ENCODE measurements around the gene CTNNBL1. TPM values are rescaled to one million over a fixed set of nuclear protein-coding genes. Genes with fewer than 3 reads are reported as not detected.

CTNNBL1 gene
- total and polyA plus RNA-seq, 2 of the 4 experiments (the other 2 are of a cell fraction) = 29.9 to 34.1 TPM

GRCh38 chr20:37905671-37906613 lies 212.1 kb downstream of the CTNNBL1 start (continued):
- no peak for TF ChIP-seq CTCF (conservative IDR thresholded peaks at IDR 0.05; ENCODE audit: low read depth, low read length)

DNA sequence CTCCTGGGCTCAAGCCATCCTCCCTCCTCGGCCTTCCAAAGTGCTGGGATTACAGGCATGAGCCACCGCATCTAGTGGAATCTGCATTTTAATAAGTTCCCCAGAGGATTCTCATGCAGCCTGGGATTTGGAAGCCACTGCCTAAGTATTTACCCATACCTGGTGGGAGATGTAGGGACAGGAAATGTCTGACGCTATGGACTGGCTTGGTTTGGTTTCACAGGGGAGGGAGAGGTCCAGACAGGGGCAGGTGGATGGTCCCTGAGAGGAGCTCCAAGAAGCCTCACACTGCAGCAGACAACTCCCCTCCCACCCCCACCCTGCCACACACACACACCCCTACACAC lies 213.5 kb downstream of the CTNNBL1 start:
- no peak overlapping the region for H4K91ac ChIP-seq (ENCODE audit: insufficient read depth, low read depth, low read length)
- H3K14ac ChIP-seq (replicated peaks; ENCODE audit: low read depth, low read length) = no peak overlapping the region
- H2BK20ac ChIP-seq (ENCODE audit: low read depth, low read length) = no peak overlapping the region
- H3K4me2 ChIP-seq (ENCODE audit: low read depth, low read length) = no peak overlapping the region; the same call in 1 of the 2 replicates
- no peak overlapping the region for H2BK120ac ChIP-seq (ENCODE audit: low read depth, low read length)
- no peak overlapping the region for H3K4ac ChIP-seq (ENCODE audit: low read depth, low read length)
- H4K8ac ChIP-seq (ENCODE audit: low read depth in 2 of 2, low read length in 2 of 2) = no peak overlapping the region
- H2AK5ac ChIP-seq (ENCODE audit: low read depth, low read length) = no peak overlapping the region
- H3K56ac ChIP-seq (ENCODE audit: extremely low read depth, insufficient read depth, low read length) = no peak overlapping the region
- H3K79me1 ChIP-seq (ENCODE audit: low read depth in 1 of 2, low read length in 2 of 2) = no peaks in the 10 kb centered on the region
- H3K36me3 ChIP-seq (ENCODE audit: control insufficient read depth, insufficient read depth, low read length) = no peaks in the 10 kb centered on the region
- peaks cover 71% of the 10 kb centered on the region for H3K27me3 ChIP-seq (ENCODE audit: control insufficient read depth, insufficient read depth, low read length)
- no peak overlapping the region for H2BK5ac ChIP-seq (ENCODE audit: low read depth, low read length, poor library complexity, severe bottlenecking)
- no peak overlapping the region for H4K5ac ChIP-seq (ENCODE audit: low read depth, low read length)
- dilution Hi-C loops (cut with HindIII; ENCODE audit: low sequenced_read_pairs, unreplicated experiment) (no loop called here), in situ Hi-C loops (cut with MboI; ENCODE audit: low sequenced_read_pairs) (no loop called here), intact Hi-C loops (cut with micrococcal nuclease) (loop anchor here (10.0 kb wide), 1 partner anchor 417 kb away; no protein-coding TSS in a partner anchor)
- POLR2A ChIA-PET (ENCODE audit: unreplicated experiment) = no interaction called here
- no peak for DNase-seq
- CTCF ChIA-PET = no interaction called here
- no peak overlapping the region for H3K27ac ChIP-seq (ENCODE audit: insufficient read depth, low read length)
- H4K20me1 ChIP-seq (ENCODE audit: insufficient read depth, low read length) = peaks cover 5% of the 10 kb centered on the region
- no peaks in the 10 kb centered on the region for H3K9me3 ChIP-seq (ENCODE audit: control insufficient read depth, insufficient read depth, low read length)
- H2AK9ac ChIP-seq (replicated peaks; ENCODE audit: low read depth, low read length, poor library complexity) = no peak overlapping the region
- 0 out of 2 replicates have a peak, but pooled peaks cover 2% of the 10 kb centered on the region for H3K9me1 ChIP-seq (ENCODE audit: insufficient read depth, low read length)
- H3K4me3 ChIP-seq (ENCODE audit: insufficient read depth, low read depth, low read length) = no peak overlapping the region
- no peak overlapping the region for H2AFZ ChIP-seq (replicated peaks; ENCODE audit: low read length, poor library complexity)
- TF ChIP-seq CTCF (conservative IDR thresholded peaks at IDR 0.05; ENCODE audit: low read depth, low read length) (no peak), RFX5 (IDR thresholded peaks at IDR 0.05; ENCODE audit: low read depth, low read length) (no peak), CEBPB (IDR thresholded peaks at IDR 0.05; ENCODE audit: low read depth, low read length) (no peak), BHLHE40 (IDR thresholded peaks at IDR 0.05; ENCODE audit: low read depth, low read length) (no peak), MAZ (IDR thresholded peaks at IDR 0.05; ENCODE audit: borderline replicate concordance, low read depth, low read length) (no peak)
- H3K18ac ChIP-seq (ENCODE audit: low read depth, low read length) = no peak overlapping the region
- H2BK15ac ChIP-seq (ENCODE audit: low read depth, low read length) = no peak overlapping the region
- no CpG with 5 or more reads among the region's 3 CpGs for WGBS, 2 experiments (ENCODE audit: extremely low coverage in 2 of 2, insufficient read length in 1 of 2)
- H3K9ac ChIP-seq (ENCODE audit: low read depth, low read length) = no peak overlapping the region
- no peak for ATAC-seq (ENCODE audit: low read depth)
- H3K4me1 ChIP-seq (ENCODE audit: control insufficient read depth, insufficient read depth, low read length) = peaks cover 5% of the 10 kb centered on the region; the same call in 1 of the 2 replicates
- no TSS peak for BruUV-seq (replicated peaks)
- H3K23ac ChIP-seq (ENCODE audit: low read depth, low read length) = no peak overlapping the region
